GM12892 (cell line): ENCODE measurements around the gene DEFB124.

Source experiments
- POLR2A ChIP-seq: IDR thresholded peaks from 2 replicates; pipeline ENCODE4 v1.6.1; 2011; ENCODE audit warnings: low read depth, low read length, control low read depth
- POLR2AphosphoS5 ChIP-seq: IDR thresholded peaks from 2 replicates; pipeline ENCODE4 v1.6.1; 2011; ENCODE audit warnings: low read depth, low read length, control low read depth

DNA sequence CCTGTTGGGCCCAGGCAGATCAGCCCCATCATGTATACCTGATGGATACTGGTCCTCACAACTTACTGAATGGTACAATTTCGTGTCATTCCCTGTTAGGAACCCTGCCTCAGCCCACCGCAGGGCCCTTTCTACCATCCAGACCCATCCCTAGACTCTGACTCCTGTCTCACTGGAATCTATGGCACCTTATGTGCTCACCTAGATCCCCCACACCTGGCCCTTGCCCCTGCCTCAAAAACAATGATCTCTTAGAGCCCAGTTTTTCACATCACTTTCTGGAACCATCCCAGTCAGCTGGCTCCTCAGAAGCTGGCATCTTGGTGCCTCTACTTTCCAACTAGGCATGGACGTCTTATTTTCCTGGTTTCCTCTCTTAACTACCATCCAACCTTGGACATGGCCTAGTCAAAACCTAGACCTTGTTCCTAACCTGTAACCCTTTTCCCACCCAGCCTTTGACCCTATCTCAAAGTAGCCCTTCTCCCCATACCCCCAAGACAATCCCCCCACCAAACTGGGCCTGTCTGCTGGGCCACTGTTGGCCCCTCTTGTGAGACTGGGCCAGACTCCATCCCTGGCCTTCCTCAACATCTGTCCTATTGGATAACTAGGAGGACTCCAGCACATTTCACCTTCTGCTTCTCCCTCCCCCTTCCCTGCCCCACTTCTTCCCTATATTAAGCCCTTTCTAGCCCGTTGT lies 40.3 kb upstream of the DEFB124 start:
- no peak for TF ChIP-seq POLR2A
- TF ChIP-seq POLR2AphosphoS5, result no peak
